ENCODE data around the gene AHCYL1. TPM values are rescaled to one million over a fixed set of nuclear protein-coding genes. Genes with fewer than 3 reads are reported as not detected.
A peak's percentile ranks its signal among the peaks of the same experiment; 100 is the strongest.

Gene AHCYL1
- total RNA-seq, 1 experiment from 2014 or later: 89.6 TPM

DNA sequence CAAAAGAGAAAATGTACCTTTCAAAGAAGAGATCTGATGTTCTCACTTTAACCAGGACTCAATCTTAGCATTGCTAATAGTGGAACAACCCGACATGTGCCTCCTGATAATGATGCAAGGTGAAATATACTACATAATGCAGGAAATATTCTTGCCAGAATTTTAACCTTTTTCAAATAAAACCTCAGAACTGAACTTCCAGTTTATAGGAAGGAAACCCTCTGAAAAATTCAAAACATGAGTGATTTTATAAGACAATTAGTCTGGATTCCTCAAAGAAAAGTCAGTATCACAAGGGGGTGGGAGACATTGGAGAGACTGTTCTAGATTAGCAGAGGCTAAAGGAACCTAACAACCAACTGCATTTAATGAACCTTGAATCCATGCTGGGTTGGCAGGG, 18.1 kb downstream of the AHCYL1 start:
- DNase-seq (ENCODE audit: low spot score): no peak
- Histone ChIP-seq H3K4me1 (ENCODE audit: insufficient read depth, low read length, poor library complexity, severe bottlenecking) (peaks cover 54% of the 10 kb centered on the region), H3K27ac (ENCODE audit: low read depth, low read length, poor library complexity, severe bottlenecking) (peak overlapping the region; percentile 81), H3K36me3 (ENCODE audit: insufficient read depth, low read length, poor library complexity, severe bottlenecking) (no peaks in the 10 kb centered on the region), H3K9me3 (ENCODE audit: low read depth, low read length, poor library complexity, severe bottlenecking) (no peaks in the 10 kb centered on the region), H3K27me3 (replicated peaks; ENCODE audit: insufficient read depth, low read depth, low read length, poor library complexity) (no peaks in the 10 kb centered on the region), H3K4me3 (ENCODE audit: low read depth, low read length, poor library complexity, severe bottlenecking) (no peak overlapping the region)
- no TSS peak for BruUV-seq (replicated peaks)
- ChIA-PET CTCF (no interaction called here), POLR2A (ENCODE audit: low non-redundant PET) (no interaction called here)
- intact Hi-C loops (cut with micrococcal nuclease; ENCODE audit: unreplicated experiment): no loop called here
- no peak for TF ChIP-seq EZH2 (IDR thresholded peaks at IDR 0.05; ENCODE audit: borderline replicate concordance, low read depth, low read length, poor library complexity, severe bottlenecking)
- TF ChIP-seq, protein P1, sequence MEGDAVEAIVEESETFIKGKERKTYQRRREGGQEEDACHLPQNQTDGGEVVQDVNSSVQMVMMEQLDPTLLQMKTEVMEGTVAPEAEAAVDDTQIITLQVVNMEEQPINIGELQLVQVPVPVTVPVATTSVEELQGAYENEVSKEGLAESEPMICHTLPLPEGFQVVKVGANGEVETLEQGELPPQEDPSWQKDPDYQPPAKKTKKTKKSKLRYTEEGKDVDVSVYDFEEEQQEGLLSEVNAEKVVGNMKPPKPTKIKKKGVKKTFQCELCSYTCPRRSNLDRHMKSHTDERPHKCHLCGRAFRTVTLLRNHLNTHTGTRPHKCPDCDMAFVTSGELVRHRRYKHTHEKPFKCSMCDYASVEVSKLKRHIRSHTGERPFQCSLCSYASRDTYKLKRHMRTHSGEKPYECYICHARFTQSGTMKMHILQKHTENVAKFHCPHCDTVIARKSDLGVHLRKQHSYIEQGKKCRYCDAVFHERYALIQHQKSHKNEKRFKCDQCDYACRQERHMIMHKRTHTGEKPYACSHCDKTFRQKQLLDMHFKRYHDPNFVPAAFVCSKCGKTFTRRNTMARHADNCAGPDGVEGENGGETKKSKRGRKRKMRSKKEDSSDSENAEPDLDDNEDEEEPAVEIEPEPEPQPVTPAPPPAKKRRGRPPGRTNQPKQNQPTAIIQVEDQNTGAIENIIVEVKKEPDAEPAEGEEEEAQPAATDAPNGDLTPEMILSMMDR (conservative IDR thresholded peaks at IDR 0.05; ENCODE audit: low read depth, low read length): no peak

GRCh38 chr1:110003747-110004428, 19.3 kb downstream of the AHCYL1 start:
- no peaks in the 10 kb centered on the region for H3K9me3 ChIP-seq (ENCODE audit: low read depth, low read length, poor library complexity, severe bottlenecking)
- H3K4me1 ChIP-seq (ENCODE audit: insufficient read depth, low read length, poor library complexity, severe bottlenecking): peaks cover 54% of the 10 kb centered on the region
- H3K36me3 ChIP-seq (ENCODE audit: insufficient read depth, low read length, poor library complexity, severe bottlenecking): peaks cover 3% of the 10 kb centered on the region
- H3K27ac ChIP-seq (ENCODE audit: low read depth, low read length, poor library complexity, severe bottlenecking): peak overlapping the region; percentile 81
- peak; percentile 93 for DNase-seq (ENCODE audit: low spot score)
- H3K27me3 ChIP-seq (replicated peaks; ENCODE audit: insufficient read depth, low read depth, low read length, poor library complexity): no peaks in the 10 kb centered on the region
- ChIA-PET POLR2A (ENCODE audit: low non-redundant PET) (no interaction called here), CTCF (interaction anchor here (1.0 to 1.1 kb wide), 2 partner anchors 19 to 227 kb away, joined by 3 to 5 read pairs; partner anchors contain the start of gene AHCYL1)
- BruUV-seq (replicated peaks): TSS peak; percentile 94
- H3K4me3 ChIP-seq (ENCODE audit: low read depth, low read length, poor library complexity, severe bottlenecking): peak overlapping the region; percentile 18
- intact Hi-C loops (cut with micrococcal nuclease; ENCODE audit: unreplicated experiment): no loop called here
- TF ChIP-seq, protein P1 (conservative IDR thresholded peaks at IDR 0.05; ENCODE audit: low read depth, low read length): no peak
- no peak for TF ChIP-seq EZH2 (IDR thresholded peaks at IDR 0.05; ENCODE audit: borderline replicate concordance, low read depth, low read length, poor library complexity, severe bottlenecking)

DNA sequence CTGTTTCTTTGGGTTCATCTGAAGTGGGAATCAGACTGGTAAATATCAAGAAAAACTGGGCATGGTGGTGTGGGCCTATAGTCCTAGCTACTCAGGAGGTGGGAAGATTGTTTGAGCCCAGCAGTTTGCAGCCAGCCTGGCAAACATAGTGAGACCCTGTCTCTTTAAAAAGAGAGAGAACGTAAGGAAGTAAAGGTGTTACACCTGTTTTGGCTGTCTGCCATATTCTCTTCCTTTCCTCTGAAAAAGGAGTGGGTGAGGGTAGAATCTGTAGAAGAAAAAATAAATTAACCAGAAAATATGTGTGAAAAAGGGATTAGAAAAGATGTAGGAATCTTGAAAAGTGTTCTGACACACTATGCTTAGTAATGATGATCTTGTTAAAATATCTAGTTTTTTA, 20.0 kb downstream of the AHCYL1 start:
- peak overlapping the region; percentile 18 for H3K4me3 ChIP-seq (ENCODE audit: low read depth, low read length, poor library complexity, severe bottlenecking)
- CTCF ChIA-PET: interaction anchor here (1.1 kb wide), 1 partner anchor 228 kb away, joined by 3 read pairs; no protein-coding TSS in a partner anchor
- intact Hi-C loops (cut with micrococcal nuclease; ENCODE audit: unreplicated experiment): no loop called here

More for the DNA sequence above, 20.0 kb downstream of the AHCYL1 start:
- peaks cover 10% of the 10 kb centered on the region for H3K36me3 ChIP-seq (ENCODE audit: insufficient read depth, low read length, poor library complexity, severe bottlenecking)
- peak overlapping the region; percentile 81 for H3K27ac ChIP-seq (ENCODE audit: low read depth, low read length, poor library complexity, severe bottlenecking)
- TF ChIP-seq, protein P1 (conservative IDR thresholded peaks at IDR 0.05; ENCODE audit: low read depth, low read length): no peak
- no peak for TF ChIP-seq EZH2 (IDR thresholded peaks at IDR 0.05; ENCODE audit: borderline replicate concordance, low read depth, low read length, poor library complexity, severe bottlenecking)
- peaks cover 54% of the 10 kb centered on the region for H3K4me1 ChIP-seq (ENCODE audit: insufficient read depth, low read length, poor library complexity, severe bottlenecking)
- no peaks in the 10 kb centered on the region for H3K9me3 ChIP-seq (ENCODE audit: low read depth, low read length, poor library complexity, severe bottlenecking)
- DNase-seq (ENCODE audit: low spot score): no peak
- BruUV-seq (replicated peaks): TSS peak; percentile 19
- POLR2A ChIA-PET (ENCODE audit: low non-redundant PET): no interaction called here
- no peaks in the 10 kb centered on the region for H3K27me3 ChIP-seq (replicated peaks; ENCODE audit: insufficient read depth, low read depth, low read length, poor library complexity)

All from A673 (cell line).